Ramos (cell line): Measurements from ENCODE around the gene ETNK2.
"Not testable (repeated sequence)": the region's sequence is repeated elsewhere in the genome, so short reads cannot be mapped to it uniquely, and the experiment has no call there.

ENCODE experiments used
- in situ Hi-C: fragments of 300-500 bp; cut with MboI; formaldehyde crosslinking; loops from one replicate; pipeline ENCODE4 v1.14.3; 2022; ENCODE audit warnings: low sequenced_read_pairs; ENCODE audit not compliant: unreplicated experiment

ETNK2 gene

DNA sequence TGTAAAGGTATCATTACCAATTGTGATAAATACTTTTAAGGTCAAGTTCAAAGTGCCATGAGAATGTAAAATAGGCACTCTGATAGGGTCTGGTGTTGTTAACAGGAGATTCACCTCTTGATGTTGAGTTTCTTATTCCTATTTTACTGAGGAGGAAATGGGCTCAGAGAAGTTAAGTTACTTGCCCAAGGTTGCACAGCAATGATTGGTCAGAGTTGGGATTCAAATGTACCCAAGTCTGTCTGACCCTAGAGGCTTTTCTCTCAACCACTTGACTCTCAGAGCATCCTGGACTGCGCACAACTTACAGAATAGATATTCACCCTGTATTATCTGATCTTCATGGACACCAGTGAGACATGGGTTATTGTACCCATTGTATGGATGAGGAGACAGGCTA lies 45.0 kb downstream of the ETNK2 start:
- in situ Hi-C loops = no loop called here

DNA sequence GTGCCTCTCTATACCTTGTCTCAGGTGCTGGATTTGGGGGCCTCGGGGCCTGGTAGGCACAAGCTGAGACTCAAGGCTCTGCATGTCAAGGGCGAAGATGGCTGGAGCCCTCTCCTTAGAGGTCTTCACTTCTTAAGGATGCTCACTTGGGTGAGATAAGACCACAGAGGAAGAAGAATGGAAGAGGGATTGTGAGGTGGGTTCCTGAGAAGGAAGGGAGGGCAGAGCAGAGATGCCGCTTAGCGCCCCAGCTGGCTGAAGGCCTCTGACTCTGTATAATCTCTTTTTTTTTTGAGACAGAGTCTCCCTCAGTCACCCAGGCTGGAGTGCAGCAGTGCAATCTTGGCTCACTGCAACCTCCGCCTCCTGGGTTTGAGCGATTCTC lies 46.7 kb downstream of the ETNK2 start:
- in situ Hi-C loops = no loop called here

DNA sequence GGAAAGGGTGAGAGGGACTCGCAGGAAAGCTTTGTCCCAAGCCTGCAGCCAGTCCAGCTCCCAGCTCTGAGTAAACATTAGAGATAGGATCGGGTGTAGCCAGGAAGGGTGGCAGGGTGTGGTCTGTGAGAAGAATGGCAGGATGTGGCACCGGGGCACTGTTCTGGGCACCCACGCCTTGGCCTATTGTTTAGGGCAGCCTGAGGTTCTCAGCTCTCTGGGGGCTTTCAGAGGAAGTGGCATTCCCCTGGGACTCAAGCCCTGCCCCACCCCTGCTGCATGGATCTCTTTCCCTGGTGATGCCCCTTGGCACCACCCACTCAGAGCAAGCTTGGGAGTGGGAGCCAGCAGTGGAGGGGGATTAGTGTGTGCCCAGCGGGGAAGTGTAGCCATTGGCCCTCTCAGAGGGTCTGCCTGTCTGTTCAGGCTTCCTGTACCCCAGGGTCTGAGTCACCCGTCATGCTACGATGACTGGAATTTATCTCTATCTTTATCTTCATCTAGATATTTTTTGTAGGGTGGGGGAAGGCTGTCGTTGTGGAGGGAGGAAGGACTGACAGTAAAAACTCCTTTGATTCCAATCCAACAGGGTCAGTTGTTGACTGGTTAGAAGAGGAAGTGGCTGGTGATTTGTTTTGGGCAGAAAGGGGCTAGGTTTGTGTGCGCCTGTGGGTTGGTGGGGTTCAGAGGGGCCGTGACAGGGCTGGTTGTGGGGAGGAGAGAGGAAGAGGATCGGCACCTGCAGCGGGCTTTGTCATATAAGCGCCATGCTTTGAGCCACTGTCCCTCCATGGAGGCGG lies 47.3 kb downstream of the ETNK2 start:
- in situ Hi-C loops = no loop called here

DNA sequence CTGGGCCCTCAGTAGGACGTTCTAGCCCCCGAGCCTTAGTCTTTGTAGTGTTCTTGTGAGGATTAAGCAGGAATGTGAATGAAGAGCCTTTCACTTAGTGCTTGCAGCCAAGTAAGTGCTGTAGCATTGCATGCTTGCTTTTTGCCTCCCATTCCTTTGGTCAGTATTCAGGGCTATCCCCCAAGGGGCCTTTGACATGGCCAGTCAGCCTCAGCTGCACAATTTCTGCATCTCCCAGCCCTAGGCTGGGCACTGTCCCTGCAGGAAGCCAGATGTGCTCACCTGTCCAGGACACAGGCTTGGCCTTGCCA lies 48.5 kb downstream of the ETNK2 start:
- in situ Hi-C loops = no loop called here

DNA sequence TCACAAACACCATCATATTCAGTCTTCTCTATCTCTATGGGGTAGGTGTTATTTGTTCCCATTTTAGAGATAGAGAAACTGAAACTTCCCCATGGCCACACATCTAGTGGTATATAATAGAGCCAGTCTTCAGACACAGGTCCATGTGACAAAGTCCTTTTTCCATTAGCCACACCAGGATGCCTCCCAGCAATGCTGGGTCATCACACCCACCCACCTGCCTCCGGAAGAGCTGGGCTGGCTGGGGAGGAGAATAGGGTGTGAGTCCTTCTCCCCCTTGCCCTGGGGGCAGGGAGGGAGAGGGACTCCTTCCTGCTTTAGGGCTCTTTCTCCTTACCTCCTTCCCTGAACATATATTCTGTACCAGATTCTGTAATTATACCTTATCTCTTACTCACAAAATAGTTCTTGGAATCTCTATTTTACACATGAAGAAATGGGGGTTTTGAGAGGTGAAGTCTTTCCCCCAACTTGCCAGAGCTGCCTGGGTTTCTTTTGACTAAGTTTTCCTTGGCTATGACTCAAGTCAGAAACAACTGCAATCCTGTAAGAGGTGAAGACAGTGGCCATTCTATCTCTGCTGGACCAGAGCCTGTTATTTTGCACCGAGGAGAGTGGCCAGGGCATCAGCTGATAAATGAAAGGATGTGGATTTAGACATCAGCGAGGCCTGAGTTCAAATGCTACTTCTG lies 49.0 kb downstream of the ETNK2 start:
- in situ Hi-C loops = no loop called here

DNA sequence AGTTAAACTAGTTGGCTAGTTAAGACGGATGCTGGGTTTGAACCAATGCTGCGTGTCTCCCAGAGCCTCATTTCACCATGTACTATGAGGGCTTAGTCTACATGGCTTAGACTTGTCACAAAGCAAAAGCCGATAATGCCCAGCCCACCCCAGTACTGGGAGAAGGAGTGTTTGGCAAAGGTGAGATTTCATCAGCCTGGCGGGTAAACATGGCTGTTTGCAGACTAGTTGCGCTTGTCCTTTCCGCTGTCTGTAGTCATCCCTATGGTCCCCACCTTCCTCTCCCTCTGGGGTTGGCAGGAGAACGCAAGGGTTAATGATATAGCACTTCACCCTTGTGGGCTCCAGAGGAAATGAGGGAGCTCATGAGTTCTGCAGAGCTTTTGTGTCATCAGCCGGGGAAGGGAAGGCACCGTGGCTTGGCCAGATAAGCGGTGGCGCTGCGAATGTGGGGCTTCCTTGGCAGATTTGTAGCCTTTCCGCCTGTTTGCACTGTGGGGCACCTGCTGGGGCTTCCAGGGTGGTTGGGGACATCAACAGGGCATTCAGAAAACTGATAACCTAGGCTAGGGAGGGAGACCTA lies 49.7 kb downstream of the ETNK2 start:
- in situ Hi-C loops = no loop called here

DNA sequence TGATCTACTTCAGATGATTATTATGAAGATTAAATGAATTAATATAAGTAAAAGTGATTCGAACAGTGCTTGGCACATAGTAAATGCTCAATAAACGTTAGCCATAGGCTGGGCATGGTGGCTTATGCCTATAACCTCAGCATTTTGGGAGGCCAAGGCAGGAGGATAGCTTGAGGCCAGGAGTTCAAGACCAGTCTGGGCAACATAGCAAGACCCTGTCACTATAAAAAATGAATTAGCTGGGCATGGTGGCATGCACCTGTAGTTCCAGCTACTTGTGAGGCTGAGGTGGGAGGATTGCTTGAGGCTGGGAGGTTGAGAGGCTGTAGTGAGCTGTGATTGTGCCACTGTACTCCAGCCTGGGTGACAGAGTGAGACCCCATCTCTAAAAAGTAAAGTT lies 52.1 kb downstream of the ETNK2 start:
- in situ Hi-C loops = not testable (repeated sequence)

DNA sequence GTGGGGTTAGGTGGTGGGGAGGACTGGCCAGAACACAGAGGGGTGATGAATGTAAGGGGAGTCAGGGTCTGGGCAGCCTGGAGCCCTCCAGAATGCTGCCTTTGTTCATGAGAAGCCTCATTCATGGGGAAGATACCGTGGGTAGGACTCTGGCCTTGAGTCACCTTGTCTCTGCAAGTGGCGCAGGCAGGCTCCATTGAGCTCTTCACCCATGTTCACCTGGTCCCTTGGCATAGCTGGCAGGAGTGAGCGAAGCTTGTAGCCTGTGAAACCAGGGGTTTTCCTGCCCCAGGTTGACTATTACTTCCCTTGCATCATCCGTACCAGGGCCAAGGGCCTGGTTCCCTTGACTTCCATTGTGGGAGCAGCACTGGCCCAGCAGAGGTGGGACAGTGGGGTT lies 53.2 kb downstream of the ETNK2 start:
- in situ Hi-C loops = no loop called here

DNA sequence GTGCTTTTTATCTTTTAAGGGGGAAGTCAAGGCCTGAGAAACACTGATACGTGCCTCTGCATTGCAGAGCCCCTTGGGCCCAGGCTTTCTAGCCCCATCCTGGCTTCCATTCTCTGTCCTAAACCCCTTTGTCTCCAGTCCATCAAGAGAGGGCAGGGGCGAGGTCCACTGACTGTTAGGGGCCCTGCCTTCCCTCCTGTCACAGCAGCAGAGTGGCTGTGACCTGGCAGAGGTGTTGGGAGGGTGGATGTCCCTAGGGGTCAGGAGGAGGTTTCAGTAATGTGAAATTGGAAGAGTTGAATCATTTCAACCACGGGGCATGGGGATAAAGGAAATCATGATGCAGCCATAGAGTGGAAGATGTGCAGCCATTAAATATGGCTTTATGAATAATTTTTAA lies 54.9 kb downstream of the ETNK2 start:
- in situ Hi-C loops = no loop called here

DNA sequence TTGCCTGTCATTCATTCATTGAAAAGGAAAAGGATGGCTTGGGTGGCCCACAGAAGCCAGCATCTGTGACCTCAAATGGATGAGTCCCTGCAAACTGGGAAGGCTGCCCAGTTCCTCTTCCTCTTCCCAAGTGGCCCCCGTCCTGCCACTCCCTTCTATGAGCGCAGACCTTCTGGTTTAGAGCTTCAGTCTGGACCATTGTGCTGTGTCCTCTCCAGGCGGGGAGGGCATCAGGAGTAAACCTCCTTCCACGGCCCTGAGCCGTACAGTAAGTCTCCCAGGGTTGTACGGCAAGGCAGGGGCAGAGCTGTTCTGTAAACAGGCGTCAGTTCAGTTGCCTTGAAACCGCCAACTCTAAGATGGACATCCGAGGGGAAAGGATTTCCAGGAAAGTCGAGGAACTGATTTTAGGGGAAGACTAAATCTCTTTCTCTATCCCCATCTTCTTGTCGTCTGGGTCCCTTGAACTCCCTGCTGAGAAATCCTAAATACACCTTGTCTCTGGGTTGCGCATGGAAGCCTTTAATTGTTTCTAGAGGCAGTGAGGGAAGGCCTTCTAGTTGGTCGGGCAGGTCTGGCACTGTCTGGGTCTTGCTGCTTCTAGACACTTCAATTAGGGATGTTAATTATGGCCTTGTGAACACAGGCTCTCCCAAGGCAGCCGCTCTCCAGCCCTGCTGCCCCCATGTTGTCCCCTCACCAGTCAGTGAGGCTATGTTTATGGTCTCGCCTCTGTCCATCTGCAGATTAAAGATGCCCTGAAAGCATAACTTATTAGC lies 56.8 kb downstream of the ETNK2 start:
- in situ Hi-C loops = no loop called here

DNA sequence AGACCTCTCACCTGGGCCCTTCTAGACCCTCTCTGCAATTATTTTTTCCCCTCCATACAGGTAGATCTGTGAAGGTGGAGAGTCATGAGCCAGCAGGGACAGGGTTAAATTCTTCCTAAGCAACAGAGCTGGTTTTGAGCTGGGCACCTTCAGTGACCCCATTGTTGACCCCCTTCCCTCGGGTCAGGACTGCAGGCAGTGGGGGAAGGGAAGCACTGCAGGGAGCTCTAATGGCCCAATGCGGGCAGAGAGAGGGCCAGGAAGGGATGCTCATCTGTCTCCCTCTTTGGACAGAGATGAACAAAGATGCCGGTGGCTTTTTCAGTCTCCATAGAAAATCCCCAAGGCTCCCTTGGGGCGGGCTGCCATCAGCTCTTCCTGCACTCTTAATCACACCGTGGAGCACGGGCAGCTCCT lies 57.5 kb downstream of the ETNK2 start:
- in situ Hi-C loops = no loop called here

DNA sequence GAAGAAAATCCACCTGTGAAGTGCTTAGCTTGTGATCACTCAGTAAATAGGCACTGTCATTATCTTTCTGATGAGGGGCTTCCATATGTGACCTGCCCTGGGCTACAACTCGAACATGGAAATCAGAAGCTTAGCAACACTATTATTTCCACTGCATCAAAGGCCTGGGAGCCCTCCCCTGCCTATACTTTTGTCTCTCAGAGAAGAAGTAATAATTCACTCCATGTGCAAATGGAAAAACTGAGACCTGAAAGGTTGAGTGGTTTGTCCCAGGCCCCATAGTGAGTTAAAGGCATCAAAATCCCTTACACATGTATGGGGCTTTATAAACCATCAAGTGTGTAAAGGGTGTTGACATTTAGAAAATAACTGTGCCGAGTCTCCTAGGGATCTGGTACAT lies 58.1 kb downstream of the ETNK2 start:
- in situ Hi-C loops = no loop called here

DNA sequence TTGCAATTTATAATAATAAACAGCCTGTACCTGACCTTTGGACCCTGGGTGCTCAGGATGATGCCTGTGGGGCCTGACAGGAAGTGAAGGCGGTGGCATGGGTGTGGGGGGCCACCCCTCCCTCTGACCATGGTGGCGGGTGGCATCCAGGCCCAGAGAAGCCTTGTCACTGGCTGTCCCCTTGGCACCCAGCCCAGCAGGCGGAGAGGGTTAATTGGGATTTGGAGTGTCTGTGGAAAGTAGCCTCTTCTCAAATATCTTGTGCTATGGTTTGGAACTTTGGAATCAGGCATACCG lies 58.5 kb downstream of the ETNK2 start:
- in situ Hi-C loops = no loop called here

DNA sequence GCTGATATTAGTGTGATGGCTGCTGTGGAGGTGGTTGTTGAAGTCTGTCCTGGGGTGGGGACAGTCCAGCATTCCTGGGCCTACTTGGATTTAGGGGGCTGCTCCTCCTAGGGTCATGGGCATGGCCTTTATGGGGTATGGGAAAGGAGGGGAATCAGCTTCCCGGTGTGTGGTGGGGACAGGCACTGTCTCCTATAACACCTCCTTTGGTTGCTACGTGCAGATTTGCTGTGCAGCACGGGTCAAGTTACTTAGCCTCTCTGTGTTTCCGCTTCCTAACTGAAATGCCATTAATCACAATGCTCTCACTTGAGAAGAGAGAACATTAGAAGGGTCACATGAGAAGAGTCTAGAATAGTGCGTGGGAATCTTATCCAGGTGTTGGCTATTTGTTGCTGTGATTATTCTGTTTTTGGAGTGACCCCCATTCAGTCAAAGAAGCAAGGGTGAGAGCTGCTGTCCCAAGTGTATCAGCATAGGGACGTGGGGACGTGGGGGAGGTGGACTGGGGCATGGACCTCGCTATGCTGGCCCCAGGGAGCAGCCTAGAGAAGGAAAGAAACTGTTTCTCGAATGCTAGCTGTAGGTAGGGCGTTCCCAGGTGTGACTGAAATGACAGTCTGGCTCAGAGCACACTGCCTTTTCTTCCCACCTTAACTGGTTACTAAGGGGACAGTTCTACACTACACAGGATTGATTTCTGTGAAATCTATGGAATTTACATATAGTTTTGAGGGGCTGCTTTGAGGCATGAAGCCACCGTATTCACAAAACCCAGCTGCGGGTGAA lies 59.0 kb downstream of the ETNK2 start:
- in situ Hi-C loops = no loop called here

DNA sequence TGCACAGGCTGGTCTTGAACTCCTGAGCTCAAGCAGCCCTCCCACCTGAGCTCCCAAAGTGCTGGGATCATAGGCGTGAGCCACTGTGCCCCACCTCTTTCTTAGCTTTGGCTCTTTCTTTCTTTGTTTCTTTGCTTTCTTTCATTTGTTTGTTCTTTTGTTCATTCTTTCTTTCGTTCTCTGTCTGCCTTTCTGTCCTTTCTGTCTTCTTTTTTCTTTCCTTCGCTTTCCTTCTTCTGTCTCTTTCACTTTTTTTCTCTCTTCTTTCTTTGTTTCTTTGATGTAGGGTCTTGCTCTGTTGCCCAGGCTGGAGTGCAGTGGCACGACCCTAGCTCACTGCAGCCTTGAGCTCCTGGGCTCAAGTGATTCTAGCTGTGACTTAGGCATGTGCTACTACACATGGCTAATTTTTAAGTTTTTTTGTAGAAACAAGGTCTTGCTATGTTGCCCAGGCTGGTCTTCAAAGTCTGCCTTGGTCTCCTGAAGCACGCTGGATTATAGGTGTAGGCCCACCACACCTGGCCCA lies 60.0 kb downstream of the ETNK2 start:
- in situ Hi-C loops = no loop called here

DNA sequence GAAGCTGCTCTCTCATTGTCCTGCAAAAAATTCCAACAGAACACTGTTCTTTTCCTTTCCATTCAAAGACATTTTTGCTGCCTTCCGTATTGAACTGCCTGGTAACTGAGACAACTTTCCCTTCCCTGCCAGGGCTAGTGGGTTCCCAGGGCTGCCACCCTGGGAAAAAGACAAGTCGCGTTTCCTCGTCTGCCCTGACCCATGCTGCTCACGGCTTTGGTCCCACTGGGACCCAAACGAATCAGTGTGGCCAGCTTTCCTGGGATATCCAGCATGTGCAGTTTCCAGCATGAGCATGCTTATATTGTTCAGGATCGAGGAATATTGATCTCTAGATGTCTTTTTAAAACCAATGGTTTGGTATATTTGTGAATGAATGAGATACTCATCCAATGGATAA lies 60.8 kb downstream of the ETNK2 start:
- in situ Hi-C loops = no loop called here

DNA sequence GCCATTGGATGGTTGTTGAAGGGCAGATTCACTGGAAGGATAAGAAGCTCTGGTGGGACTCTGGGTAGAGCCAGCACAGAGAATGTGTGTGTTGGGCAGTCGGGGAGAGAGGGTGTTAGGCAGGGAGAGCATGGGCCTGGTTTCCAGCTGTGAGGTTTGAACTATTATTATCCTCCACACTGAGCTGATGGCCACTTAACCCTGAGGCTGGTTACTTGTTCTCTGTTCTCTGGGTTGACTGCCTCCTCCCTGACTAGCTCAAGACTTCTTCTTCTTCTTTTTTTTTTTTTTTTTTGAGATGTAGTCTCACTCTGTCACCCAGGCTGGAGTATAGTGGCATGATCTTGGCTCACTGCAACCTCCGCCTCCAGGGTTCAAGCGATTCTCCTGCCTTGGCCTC lies 61.7 kb downstream of the ETNK2 start:
- in situ Hi-C loops = not testable (repeated sequence)

DNA sequence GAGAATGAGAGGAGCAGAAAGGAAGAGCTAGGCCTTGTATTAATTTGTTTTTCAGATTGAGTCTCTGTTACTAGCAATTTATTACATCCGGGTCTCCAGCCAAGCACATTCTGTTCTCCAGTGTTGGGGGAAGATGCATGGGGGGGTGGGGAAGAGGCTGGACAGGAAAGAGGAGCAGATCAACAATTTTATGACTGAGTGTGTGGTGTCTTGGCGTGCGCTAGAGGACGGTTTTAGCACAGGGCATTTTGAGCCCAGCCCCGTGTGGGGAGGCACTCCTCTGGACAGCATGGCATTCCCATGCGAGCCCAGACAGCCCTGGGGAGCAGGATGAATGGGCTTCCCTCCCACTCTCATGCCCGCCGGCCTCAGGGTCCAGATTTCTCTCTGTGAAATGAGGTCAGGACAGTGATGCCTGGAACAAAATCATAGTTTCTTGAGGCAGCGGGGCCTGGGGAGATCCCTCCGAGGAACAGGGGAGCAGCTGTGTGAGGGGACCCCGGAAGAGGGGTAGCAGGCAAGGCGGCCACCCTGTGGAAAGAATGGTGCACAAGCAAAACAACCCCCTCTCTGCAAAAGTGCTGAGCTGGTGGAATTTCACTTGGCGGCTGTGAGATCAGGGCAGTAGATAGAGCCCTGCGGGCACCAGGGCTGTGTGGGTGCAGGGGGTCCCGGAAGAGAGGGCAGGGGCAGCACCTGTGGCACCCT lies 62.6 kb downstream of the ETNK2 start:
- in situ Hi-C loops = no loop called here

DNA sequence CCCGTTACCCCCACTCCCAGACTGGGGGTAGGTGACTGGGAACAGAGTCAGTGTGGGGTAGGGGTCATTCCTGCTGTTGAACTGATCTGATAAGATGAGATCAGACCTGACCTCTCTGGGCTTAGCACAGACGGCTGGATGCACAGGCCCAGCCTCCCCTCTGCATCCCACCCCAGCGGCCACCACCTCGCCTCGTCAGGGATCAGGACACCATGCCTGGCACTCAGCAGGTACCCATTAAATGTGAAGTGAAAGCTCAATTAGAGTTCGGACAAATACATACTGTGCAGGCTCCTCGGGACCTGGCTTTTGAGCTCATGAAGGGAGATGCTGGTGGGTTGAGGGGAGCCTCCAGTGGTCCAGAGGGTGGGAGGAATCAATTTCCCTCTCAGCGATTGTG lies 63.2 kb downstream of the ETNK2 start:
- in situ Hi-C loops = no loop called here
